ENCODE results near the gene NAA16. TPM values are rescaled to one million over a fixed set of nuclear protein-coding genes. Genes with fewer than 3 reads are reported as not detected.
A peak's percentile ranks its signal among the peaks of the same experiment; 100 is the strongest.
"Not testable (repeated sequence)": the region's sequence is repeated elsewhere in the genome, so short reads cannot be mapped to it uniquely, and the experiment has no call there.

The NAA16 gene
- total RNA-seq, 1 experiment from 2014 or later = 6.7 TPM

DNA sequence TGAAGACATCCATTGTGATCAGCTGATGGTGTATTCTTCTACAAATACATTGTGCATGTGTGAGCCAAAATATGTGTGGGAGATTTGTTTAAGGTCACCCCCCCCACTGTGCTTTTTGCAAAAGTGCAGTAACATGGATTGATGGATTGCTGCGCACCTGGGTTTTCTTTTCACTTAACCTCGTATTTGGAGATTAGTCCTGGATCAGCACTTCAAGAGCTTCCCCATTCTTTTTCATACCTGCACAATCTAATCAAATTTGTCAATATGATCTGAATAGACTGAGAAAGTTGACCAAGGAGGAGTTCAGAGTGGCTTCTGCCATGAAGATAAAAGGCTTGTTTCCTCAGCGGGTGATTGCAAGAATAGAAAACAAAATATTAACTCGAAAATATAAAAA, 23.7 kb downstream of the NAA16 start:
- DNase-seq (ENCODE audit: low read depth, low spot score) = no peak
- in situ Hi-C loops (cut with HindIII; ENCODE audit: low pct_unique_long_range_greater_than_20kb, low sequenced_read_pairs) = no loop called here

DNA sequence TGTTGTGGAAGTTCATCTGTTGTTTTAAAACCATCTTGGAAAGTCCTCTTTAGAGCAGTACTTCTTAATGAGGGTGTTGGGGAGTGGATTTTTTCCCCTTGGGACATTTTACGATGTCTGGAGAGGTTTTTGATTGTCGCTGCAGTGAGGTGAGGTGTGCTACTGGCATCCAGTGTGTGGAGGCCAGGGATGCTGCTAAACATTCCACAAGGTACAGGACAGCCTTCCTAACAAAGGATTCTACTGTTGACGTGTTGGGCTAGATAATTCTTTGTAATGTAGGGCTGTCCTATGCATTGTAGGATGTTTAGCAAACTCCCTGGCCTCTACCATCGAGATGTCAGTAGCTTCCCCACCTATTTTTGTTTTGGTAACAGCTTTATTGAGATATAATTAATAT, 33.3 kb downstream of the NAA16 start:
- no peak for DNase-seq (ENCODE audit: low read depth, low spot score)
- in situ Hi-C loops (cut with HindIII; ENCODE audit: low pct_unique_long_range_greater_than_20kb, low sequenced_read_pairs) = no loop called here

DNA sequence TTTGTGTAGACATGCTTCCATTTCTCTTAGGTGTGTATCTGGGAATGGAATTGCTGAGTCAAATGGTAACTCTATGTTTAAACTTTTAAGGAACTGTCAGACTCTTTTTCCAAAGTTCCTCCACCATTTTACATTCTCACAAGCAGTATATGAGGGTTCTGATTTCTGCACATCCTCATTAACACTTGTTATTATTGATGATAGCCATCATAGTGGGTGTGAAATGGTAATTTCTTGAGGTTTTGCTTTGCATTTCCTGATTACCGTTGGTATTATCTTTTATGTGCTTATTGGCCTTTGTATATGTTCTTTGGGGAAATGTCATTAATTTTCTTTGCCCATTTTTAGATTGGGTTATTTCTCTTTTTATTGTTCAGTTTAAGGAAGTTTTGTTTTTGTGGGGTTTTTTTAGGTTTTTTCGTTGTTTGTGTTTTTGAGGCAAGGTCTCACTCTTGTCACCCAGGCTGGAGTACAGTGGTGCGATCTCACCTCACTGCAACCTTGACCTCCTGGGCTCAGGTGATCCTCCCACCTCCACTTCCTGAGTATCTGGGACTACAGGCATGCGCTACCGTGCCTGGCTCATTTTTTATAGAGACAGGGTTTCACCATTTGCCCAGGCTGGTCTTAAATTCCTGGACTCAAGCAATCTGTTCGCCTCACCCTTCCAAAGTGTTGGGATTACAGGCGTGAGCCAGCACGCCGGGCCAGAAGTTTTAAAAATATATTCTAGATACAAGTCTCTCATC, 34.3 kb downstream of the NAA16 start:
- no peak for DNase-seq (ENCODE audit: low read depth, low spot score)
- in situ Hi-C loops (cut with HindIII; ENCODE audit: low pct_unique_long_range_greater_than_20kb, low sequenced_read_pairs) = no loop called here

DNA sequence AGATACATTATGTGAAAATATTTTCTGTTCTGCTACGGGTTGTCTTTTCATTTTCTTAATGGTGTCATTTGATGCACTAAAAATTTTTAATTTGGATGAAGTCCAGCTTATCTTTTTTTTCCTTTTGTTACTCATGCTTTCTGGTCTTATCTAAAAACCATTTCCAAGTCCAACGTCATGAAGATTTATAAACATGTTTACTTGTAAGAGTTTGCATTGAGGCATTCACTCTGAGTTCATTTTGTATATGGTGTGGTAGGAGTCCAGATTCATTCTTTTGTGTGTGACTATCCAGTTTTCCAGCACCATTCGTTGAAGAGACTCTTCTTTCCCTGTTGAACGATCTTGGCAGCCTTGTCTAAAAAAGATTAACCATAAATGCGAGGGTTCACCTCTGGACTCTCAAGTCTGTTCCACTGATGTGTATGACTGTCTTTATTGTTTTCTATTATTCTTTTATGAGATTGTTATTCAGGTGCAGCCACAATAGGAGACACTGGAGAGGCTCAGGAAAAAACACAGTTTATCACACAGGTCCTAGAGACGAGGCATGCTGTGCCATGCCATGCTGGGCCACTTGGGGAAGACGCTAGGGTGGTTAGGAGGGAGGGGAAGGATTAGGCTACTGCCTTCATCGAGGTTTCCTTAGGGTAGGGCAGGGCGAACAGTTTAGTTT, 35.0 kb downstream of the NAA16 start:
- in situ Hi-C loops (cut with HindIII; ENCODE audit: low pct_unique_long_range_greater_than_20kb, low sequenced_read_pairs) = no loop called here
- DNase-seq (ENCODE audit: low read depth, low spot score) = no peak

DNA sequence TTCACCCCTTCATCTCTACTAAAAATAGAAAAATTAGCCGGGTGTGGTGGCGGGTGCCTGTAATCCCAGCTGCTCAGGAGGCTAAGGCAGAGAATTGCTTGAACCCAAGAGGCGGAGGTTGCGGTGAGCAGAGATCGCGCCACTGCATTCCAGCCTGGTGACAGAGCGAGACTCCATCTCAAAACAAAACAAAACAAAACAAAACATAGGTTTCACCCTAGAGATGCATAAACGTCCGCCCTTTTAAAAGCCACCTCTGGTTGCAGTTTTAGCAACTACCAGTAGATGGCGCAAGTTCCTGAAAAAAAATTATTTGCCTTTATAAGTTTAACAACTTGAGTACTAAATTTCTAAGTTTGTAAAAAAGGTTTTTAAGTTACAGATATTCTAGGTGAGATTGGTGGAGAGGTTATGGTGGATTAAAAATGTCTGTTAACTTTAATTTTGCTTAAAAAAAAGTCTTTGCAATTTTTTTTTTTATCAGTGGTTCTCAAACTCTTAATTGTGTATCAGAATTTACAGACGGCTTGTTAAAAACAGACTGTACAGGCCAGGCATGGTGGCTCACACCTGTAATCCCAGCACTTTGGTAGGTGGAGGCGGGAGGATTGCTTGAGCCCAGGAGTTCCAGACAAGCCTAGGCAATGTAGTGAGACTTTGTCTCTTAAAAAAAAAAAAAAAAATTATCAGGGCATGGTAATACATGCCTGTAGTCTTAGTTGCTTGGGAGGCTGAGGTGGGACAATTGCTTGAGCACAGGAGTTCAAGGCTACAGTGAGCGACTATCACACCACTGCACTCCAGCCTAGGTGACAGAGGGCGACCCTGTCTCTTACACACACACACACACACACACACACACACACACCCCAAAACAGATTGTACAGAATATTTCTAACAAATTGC, 42.1 kb downstream of the NAA16 start:
- in situ Hi-C loops (cut with HindIII; ENCODE audit: low pct_unique_long_range_greater_than_20kb, low sequenced_read_pairs) = loop anchor here (25.0 kb wide), 1 partner anchor 309 kb away; no protein-coding TSS in a partner anchor
- DNase-seq (ENCODE audit: low read depth, low spot score) = peak; percentile 57

DNA sequence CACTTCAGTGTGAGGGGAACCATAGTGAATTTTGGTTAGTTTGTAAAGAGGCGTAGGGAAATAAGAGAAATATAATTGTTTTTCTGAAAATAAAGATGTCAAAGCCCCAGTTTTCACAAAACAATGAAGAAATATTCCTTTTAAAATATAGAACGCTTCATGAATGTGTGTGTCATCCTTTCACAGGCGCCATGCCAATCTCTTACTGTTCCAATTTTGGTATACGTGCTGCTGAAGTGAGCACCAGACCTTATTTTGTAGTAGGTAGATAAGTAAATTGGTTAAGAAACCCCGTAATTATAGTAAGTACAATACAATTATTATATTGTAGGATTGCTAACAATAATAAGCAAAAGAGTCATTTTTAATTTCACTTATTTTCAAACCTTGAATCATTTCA, 43.3 kb downstream of the NAA16 start:
- in situ Hi-C loops (cut with HindIII; ENCODE audit: low pct_unique_long_range_greater_than_20kb, low sequenced_read_pairs) = loop anchor here (25.0 kb wide), 1 partner anchor 308 kb away; no protein-coding TSS in a partner anchor

DNA sequence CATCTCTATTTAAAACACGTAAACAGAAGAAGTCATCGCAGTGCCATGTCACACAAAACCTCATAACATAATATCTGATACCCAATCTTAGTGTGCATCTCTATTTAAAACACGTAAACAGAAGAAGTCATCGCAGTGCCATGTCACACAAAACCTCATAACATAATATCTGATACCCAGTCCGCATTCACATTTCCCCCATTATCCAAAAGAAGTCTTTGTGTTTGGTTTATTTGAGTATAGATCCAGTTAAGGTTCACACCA, 45.2 kb downstream of the NAA16 start:
- in situ Hi-C loops (cut with HindIII; ENCODE audit: low pct_unique_long_range_greater_than_20kb, low sequenced_read_pairs) = loop anchor here (25.0 kb wide), 1 partner anchor 306 kb away; no protein-coding TSS in a partner anchor
- not testable (repeated sequence) for DNase-seq (ENCODE audit: low read depth, low spot score)

More for the DNA sequence above, 43.3 kb downstream of the NAA16 start:
- DNase-seq (ENCODE audit: low read depth, low spot score) = no peak

DNA sequence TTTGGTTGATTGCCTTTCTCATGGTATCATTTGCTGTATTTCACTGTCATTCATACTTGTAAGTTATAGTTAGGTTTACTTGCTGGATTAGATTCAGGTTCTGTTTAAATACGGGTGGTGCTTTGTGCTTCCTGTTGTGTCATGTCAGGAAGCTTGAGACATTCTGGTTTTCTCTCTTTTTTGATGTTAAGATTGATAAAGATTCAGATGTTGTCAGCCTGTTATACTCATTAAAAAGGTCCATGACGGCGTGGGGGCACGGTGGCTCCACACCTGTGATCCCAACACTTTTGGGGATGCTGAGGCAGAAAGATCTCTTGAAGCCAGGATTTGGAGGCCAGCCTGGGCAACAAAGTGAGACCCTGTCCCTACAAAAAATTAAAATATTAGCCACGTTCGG, 45.7 kb downstream of the NAA16 start:
- no peak for DNase-seq (ENCODE audit: low read depth, low spot score)
- in situ Hi-C loops (cut with HindIII; ENCODE audit: low pct_unique_long_range_greater_than_20kb, low sequenced_read_pairs) = loop anchor here (25.0 kb wide), 1 partner anchor 306 kb away; no protein-coding TSS in a partner anchor

DNA sequence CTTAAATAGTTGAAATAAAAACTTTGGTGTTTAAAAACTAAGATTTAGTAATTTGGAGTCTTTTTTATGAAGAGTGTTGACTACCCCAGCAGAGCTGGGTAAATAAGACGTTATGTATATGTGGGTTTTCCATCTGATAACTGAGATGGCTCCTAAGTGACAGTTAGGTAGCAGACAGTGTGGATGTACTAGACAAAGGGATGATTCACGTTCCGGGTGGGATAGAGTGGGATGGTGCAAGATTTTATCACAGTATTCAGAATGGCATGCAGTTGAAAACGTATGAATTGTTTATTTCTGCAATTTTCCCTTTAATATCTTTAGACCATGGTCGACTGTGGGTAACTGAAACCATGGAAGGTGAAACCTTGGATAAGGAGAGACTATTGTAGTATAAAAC, 50.4 kb downstream of the NAA16 start:
- DNase-seq (ENCODE audit: low read depth, low spot score) = no peak
- in situ Hi-C loops (cut with HindIII; ENCODE audit: low pct_unique_long_range_greater_than_20kb, low sequenced_read_pairs) = loop anchor here (25.0 kb wide), 1 partner anchor 301 kb away; no protein-coding TSS in a partner anchor

DNA sequence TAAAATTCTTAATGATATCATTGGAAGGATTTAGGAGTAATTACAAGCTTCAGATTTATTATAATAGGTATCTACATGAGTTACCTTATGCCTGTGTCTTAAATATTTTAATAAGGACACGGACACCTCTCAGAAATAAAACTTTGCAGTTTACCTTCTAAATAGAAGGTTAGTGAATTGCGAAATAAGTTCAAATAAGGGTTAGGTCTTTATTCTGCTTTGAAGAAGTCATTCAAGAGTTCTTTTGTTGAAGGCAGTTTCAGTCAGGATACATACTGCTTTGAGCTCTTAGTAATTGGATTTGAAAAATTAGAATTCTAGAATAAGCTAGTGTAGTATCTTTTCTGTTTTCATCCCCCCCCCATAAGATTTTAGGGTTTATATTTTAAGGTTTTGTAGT, 53.0 kb downstream of the NAA16 start:
- in situ Hi-C loops (cut with HindIII; ENCODE audit: low pct_unique_long_range_greater_than_20kb, low sequenced_read_pairs) = loop anchor here (25.0 kb wide), 1 partner anchor 298 kb away; no protein-coding TSS in a partner anchor
- DNase-seq (ENCODE audit: low read depth, low spot score) = no peak

DNA sequence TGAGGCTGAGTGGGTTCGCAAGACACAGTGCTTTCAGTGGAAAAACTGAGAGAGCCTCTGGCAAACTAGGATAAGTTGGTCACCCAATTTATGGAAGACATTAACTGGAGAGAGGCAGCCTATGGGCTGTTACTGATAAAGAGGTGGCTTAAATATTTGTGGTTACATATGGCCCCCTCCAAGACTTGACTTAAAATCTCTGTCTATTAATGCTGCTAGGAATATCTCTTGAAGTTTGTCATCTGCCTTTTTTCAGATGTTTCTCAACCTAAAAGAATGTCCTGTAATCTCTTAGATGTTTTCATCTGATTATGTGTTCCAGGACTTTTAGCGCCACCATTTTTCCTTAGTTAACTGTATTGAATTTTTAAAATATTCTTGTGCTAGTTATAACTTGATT, 54.6 kb downstream of the NAA16 start:
- in situ Hi-C loops (cut with HindIII; ENCODE audit: low pct_unique_long_range_greater_than_20kb, low sequenced_read_pairs) = loop anchor here (25.0 kb wide), 1 partner anchor 297 kb away; no protein-coding TSS in a partner anchor

DNA sequence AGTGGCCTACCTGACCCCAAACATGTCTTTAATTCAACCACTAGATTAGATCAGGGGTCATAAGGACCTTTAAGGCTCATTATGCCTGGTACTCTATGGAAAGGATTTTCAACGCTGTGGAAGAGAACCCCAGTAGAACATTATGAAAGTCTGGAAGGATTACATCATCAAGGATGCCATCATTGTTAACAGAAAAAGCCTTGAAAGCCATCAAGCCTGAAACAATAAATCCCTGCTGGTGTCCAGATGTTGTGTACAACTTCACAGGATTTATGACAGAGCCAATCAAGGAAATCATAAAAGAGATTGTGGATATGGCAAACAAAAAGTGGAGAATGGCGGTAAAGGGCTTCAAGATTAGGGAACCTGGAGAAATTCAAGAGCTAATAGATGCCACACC, 59.7 kb downstream of the NAA16 start:
- no peak for DNase-seq (ENCODE audit: low read depth, low spot score)
- in situ Hi-C loops (cut with HindIII; ENCODE audit: low pct_unique_long_range_greater_than_20kb, low sequenced_read_pairs) = loop anchor here (25.0 kb wide), 1 partner anchor 292 kb away; no protein-coding TSS in a partner anchor

More for the DNA sequence above, 54.6 kb downstream of the NAA16 start:
- no peak for DNase-seq (ENCODE audit: low read depth, low spot score)

DNA sequence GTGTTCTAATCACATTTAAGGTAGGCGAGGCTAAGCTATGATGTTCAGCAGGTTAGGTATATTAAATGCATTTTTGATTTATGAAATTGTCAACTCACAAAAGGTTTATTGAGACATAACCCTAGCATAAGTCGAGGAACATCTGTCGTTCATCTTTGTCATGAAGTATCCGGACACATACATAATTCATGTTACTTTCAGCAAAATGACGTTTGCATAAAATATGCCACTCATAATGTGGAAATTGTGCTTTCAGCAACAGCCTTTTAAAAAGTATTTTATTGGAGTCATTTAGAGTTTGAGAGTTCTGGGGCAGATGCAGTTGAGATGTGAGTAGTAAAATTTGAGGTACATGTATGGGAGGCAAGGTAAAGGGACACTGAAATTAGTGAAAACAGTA, 66.4 kb downstream of the NAA16 start:
- no peak for DNase-seq (ENCODE audit: low read depth, low spot score)
- in situ Hi-C loops (cut with HindIII; ENCODE audit: low pct_unique_long_range_greater_than_20kb, low sequenced_read_pairs) = no loop called here

DNA sequence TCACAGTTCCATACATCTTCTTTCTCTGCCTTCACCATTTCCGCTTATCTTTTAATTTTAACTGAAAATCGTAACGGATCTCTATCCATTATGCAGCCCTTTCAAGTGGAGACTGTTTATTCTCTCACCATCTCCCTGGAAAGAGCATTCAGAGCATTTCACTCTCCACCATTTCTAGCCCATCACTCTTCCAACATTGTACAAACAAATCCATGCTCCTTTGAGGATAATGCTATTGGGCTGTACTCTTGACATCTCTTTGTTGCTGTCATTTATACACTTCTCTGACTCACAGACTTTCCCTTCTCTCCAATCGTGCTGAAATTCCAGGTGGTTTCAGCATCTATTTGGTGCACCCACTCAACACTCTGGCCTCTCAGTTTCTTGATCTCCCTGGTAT, 71.4 kb downstream of the NAA16 start:
- DNase-seq (ENCODE audit: low read depth, low spot score) = no peak
- in situ Hi-C loops (cut with HindIII; ENCODE audit: low pct_unique_long_range_greater_than_20kb, low sequenced_read_pairs) = no loop called here

DNA sequence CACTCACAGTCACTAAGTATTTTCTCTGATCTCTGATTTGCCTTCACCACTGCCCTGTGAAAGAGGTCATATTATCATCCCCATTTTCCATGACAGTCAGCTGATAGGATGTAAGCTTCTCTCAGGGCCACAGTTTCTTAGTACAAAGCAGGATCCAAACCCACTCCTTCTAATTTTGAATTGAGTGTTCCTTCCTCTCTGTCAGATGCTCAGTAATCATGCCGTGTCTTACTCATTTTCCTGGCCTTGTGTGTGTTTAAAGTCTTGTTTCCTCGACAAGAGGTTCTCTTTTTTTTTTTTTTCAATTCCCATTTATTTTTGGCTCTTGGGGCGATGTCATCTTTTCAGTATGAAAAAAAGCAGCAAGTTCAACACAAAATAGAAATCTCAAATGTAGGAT, 72.3 kb downstream of the NAA16 start:
- in situ Hi-C loops (cut with HindIII; ENCODE audit: low pct_unique_long_range_greater_than_20kb, low sequenced_read_pairs) = no loop called here
- DNase-seq (ENCODE audit: low read depth, low spot score) = peak; percentile 45

DNA sequence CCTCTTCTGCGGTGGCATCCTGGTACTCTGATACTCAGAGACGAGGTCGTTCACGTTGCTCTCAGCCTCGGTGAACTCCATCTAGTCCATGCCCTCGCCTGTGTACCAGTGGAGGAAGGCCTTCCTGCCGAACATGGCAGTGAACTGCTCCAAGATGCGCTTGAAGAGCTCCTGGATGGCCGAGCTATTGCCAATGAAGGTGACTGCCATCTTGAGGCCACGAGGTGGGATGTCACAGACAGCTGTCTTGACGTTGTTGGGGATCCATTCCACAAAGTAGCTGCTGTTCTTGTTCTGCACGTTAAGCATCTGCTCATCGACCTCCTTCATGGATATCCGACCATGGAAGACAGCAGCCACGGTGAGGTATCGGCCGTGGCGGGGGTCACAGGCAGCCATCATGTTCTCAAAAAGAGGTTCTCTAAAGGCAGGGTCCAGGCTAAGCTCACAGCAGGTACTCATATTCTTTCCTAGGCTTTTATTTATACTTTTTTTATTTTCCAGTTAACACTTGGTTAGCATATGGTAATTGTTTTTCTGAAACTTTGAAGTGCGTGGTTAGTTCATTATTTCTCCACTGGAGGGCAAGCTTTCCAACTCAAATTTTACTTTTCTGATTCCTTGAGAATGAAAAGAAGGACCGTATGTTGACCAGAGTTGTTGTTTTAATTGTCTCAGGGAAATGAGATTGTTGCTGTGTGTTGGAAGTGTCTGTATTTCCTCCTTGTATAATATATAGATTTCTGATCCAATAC, 73.9 kb downstream of the NAA16 start:
- peak; percentile 41 for DNase-seq (ENCODE audit: low read depth, low spot score)
- in situ Hi-C loops (cut with HindIII; ENCODE audit: low pct_unique_long_range_greater_than_20kb, low sequenced_read_pairs) = no loop called here

DNA sequence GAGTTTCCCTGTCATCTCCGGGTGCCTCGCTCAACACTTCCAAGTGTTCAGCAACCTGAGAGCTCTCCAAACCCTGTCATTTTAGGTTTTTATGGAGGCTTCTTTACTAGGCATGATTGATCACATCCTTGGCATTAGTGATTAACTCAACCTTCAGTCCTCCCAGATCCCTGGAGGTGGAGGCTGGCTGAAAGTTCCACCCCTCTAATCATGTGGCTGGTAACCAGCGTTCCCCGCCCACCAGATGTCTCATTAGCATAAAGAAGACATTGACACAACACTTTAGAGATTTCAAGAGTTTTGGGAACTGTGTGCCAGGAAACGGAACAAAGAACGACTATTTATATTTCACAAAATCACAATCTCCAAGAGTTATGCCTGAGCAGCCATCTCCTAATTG, 75.1 kb downstream of the NAA16 start:
- in situ Hi-C loops (cut with HindIII; ENCODE audit: low pct_unique_long_range_greater_than_20kb, low sequenced_read_pairs) = no loop called here

More for the DNA sequence above, 75.1 kb downstream of the NAA16 start:
- DNase-seq (ENCODE audit: low read depth, low spot score) = no peak

All from SK-MEL-5 (cell line).